Spleen (tissue), 11 donors: ENCODE results near the gene COBL. TPM values are rescaled to one million over a fixed set of nuclear protein-coding genes. Genes with fewer than 3 reads are reported as not detected.

Experiments used
- DNase-seq: peaks from one replicate; pipeline ENCODE4 v3.0.0-alpha.2; 2020
- H3K27ac ChIP-seq, 8 donors: fragments of 200-600 bp; sonication (generic) in 7 of 8; 1 replicate in 4 of 8; 2 replicates in 4 of 8; pipeline versions ENCODE4 v1.5.0 to v1.8.0; 2016 to 2021; ENCODE audit warnings: inconsistent platforms in 4 of 8, mild to moderate bottlenecking in 4 of 8, moderate library complexity in 1 of 8
- H3K27me3 ChIP-seq, 7 donors: fragments of 200-600 bp; sonication (generic) in 6 of 7; replicated peaks in 1 of 7; 1 replicate in 4 of 7; 2 replicates in 3 of 7; pipeline versions ENCODE4 v1.5.0 to v1.8.0; 2016 to 2021; ENCODE audit warnings: inconsistent platforms in 3 of 7, mild to moderate bottlenecking in 1 of 7
- H3K36me3 ChIP-seq, 6 donors: fragments of 200-600 bp; sonication (generic) in 5 of 6; 1 replicate in 4 of 6; 2 replicates in 2 of 6; pipeline versions ENCODE4 v1.5.0 to v1.8.0; 2016 to 2021; ENCODE audit warnings: inconsistent platforms in 2 of 6
- H3K4me1 ChIP-seq, 6 donors: fragments of 200-600 bp; sonication (generic) in 5 of 6; 1 replicate in 3 of 6; 2 replicates in 3 of 6; pipeline versions ENCODE4 v1.5.0 to v1.8.0; 2016 to 2021; ENCODE audit warnings: inconsistent platforms in 3 of 6
- H3K4me3 ChIP-seq, 8 donors: fragments of 200-600 bp; sonication (generic) in 7 of 8; 1 replicate in 4 of 8; 2 replicates in 4 of 8; pipeline versions ENCODE4 v1.5.0 to v1.8.0; 2016 to 2021; ENCODE audit warnings: inconsistent platforms in 4 of 8, mild to moderate bottlenecking in 4 of 8, moderate library complexity in 2 of 8
- H3K9me3 ChIP-seq, 8 donors: fragments of 200-600 bp; sonication (generic) in 7 of 8; 1 replicate in 4 of 8; 2 replicates in 4 of 8; pipeline versions ENCODE4 v1.5.0 to v1.8.0; 2016 to 2021; ENCODE audit warnings: inconsistent platforms in 4 of 8
- POLR2A ChIP-seq, 3 donors: fragments of 450-650 bp; IDR thresholded peaks; one replicate each; pipeline ENCODE4 v1.5.1; 2017; ENCODE audit warnings: antibody characterized with exemption in 3 of 3, mild to moderate bottlenecking in 1 of 3
- POLR2AphosphoS5 ChIP-seq, 3 donors: sonication (generic); formaldehyde crosslinking; IDR thresholded peaks; one replicate each; pipeline ENCODE4 v1.5.1; 2017; ENCODE audit warnings: antibody characterized with exemption in 3 of 3
- WGBS, 5 donors: extraction: QIAGEN DNeasy Blood & Tissue Kit in 3 of 5; methylation state at CpG; one replicate each; pipeline versions ENCODE4 v1.1.5 to v1.1.7; 2013 to 2018; 5-methylcytosine and 5-hydroxymethylcytosine counted together
- intact Hi-C: fragments of 100-400 bp; cut with DNase I; formaldehyde crosslinking; loops from one replicate; pipeline ENCODE4 v1.15.0; 2023; ENCODE audit warnings: low total_unique reads
- polyA plus RNA-seq, 3 donors: library from polyadenylated mRNA; stranded (reverse); fragments of 200-250 nt; gene quantifications; one replicate each; pipeline ENCODE4 v1.2.1, GENCODE V29; 2013
- total RNA-seq, 7 donors: library from RNA; depleted of rRNA in 3 of 7; stranded (reverse); fragments of >200 nt in 3 of 7; fragmentation: NEBNext Ultra II Directional in 4 of 7; extraction: Animal tissue kit (Norgen Biotek cat#: 25700) in 4 of 7; gene quantifications; one replicate each; pipeline versions ENCODE4 v1.1.0 to v1.2.1, GENCODE V29; 2016 to 2021
- TF ChIP-seq, protein P1 (sequence below), 11 experiments: fragments of 200-600 bp in 7 of 11; fragments of 450-650 bp in 4 of 11; sonication (generic) in 4 of 11; IDR thresholded peaks in 8 of 11; conservative IDR thresholded peaks in 3 of 11; 1 replicate in 7 of 11; 2 replicates in 4 of 11; pipeline versions ENCODE4 v1.4.0 to v1.8.0; 2016 to 2021; ENCODE audit warnings: antibody characterized with exemption in 11 of 11, inconsistent platforms in 4 of 11, mild to moderate bottlenecking in 1 of 11
- donor health status: healthy with polysubstance abuse.
- donor health status: DM: no; HTN: no; CAD: no; lungs with moderate emphysema.
- donor health status: DM: no; HTN: no; CAD: no.
- donor health status: Bipolar disorder and iron deficiency.
- donor health status: healthy.
- donor health status: DM: no; HTN: no; CAD: no.
- donor health status: DM: yes; HTN: yes; CAD: no.

Gene COBL
- total and polyA plus RNA-seq, 10 donors, result 0.09 to 0.80 (median 0.57) TPM; not detected in 1

DNA sequence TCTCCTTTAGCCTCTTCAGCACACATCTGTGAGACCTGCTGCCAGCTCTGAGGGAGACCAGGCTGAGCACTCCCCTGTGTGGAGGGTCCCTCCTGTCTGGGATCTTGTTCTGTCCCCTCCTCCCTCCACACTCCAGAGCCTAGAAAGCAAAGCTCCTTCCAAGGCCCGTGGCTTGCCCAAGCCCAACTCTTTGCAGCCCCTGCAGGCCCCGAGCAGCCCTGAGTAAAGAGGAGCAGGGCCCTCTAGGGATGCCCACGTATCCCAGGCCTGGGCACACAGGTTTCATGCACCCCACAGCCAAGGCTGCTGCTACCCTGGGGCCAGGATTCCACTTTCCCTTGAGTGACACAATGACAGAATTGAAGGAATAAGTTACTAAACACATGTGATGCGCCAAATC lies 24.0 kb downstream of the COBL start:
- no peak overlapping the region for H3K27ac ChIP-seq
- TF ChIP-seq POLR2AphosphoS5 (IDR thresholded peaks at IDR 0.05) (no peak), POLR2A (IDR thresholded peaks at IDR 0.05) (no peak)
- TF ChIP-seq, protein P1, sequence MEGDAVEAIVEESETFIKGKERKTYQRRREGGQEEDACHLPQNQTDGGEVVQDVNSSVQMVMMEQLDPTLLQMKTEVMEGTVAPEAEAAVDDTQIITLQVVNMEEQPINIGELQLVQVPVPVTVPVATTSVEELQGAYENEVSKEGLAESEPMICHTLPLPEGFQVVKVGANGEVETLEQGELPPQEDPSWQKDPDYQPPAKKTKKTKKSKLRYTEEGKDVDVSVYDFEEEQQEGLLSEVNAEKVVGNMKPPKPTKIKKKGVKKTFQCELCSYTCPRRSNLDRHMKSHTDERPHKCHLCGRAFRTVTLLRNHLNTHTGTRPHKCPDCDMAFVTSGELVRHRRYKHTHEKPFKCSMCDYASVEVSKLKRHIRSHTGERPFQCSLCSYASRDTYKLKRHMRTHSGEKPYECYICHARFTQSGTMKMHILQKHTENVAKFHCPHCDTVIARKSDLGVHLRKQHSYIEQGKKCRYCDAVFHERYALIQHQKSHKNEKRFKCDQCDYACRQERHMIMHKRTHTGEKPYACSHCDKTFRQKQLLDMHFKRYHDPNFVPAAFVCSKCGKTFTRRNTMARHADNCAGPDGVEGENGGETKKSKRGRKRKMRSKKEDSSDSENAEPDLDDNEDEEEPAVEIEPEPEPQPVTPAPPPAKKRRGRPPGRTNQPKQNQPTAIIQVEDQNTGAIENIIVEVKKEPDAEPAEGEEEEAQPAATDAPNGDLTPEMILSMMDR (IDR thresholded peaks at IDR 0.05 in 8 of 11, conservative IDR thresholded peaks at IDR 0.05 in 3 of 11), result no peak
- no peaks in the 10 kb centered on the region for H3K4me1 ChIP-seq
- 50 to 71% (median 67%) methylated on average over 4 of the region's 4 CpGs for WGBS, 5 donors
- no peak overlapping the region for H3K4me3 ChIP-seq
- H3K27me3 ChIP-seq, result peaks cover 0 to 4% (median 0%) of the 10 kb centered on the region in 7 donors
- no peaks in the 10 kb centered on the region for H3K36me3 ChIP-seq
- no peaks in the 10 kb centered on the region for H3K9me3 ChIP-seq
- DNase-seq, result no peak
- intact Hi-C loops, result no loop called here

DNA sequence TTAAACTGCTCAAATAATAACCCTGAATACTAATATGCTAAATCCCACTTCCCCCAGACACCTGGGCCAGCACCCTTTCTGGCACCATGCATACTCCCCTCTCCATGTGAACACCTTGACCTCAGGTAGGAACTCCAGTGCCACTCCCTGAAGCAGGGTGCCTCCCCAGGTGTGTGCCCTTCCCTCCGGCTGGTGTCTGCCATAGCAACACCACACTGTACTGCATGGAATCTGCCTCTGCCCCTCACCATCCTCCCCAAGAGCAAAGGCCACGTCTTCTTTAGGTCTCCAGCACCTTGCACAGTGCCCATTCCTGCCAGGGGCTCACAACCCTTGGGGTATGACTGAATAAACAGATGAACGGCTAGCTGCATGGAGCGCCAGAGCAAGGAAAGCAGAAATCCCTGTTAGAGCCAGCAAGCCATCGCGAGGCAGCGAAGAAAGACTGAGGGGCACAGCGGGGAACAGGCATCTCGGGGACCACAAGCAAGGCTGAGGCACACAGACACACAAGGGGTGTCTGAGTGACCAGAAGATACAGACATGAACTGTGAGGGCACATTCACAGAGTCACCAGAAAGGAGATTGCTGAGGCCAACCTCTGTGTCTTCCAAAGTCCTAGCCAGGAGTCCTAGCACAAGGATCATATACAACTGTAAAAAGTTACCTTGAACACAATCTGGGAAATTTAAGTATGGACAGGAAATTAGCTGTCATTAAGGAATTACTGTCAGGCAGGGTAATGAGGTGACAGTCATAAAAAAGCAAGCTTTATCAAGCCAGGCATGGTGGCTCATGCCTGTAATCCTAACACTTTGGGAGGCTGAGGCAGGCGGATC lies 25.7 kb downstream of the COBL start:
- DNase-seq, result no peak
- intact Hi-C loops, result no loop called here
- Histone ChIP-seq H3K4me3 (no peak overlapping the region), H3K9me3 (no peaks in the 10 kb centered on the region), H3K4me1 (no peaks in the 10 kb centered on the region), H3K27me3 (peaks cover 0 to 4% (median 0%) of the 10 kb centered on the region in 7 donors), H3K36me3 (no peaks in the 10 kb centered on the region), H3K27ac (no peak overlapping the region)
- 87 to 97% (median 89%) methylated on average over 10 of the region's 10 CpGs for WGBS, 5 donors
- TF ChIP-seq POLR2AphosphoS5 (IDR thresholded peaks at IDR 0.05), result no peak

DNA sequence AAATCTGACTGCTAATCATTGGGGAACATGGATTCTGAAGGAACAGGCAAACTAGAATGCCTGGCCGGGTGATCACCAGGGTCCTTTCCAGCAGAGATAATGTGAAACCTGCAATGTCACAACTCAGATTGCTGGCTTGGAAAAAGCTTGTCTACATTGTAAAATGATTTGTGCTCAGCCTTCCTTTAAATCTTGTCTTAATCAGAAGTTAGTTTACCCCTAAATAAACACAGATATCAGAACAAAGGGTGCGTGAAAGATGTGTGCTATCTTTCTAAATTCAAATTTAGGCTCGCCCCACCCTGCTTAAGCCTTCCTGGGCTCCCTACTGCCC lies 26.3 kb downstream of the COBL start:
- Histone ChIP-seq H3K9me3 (no peaks in the 10 kb centered on the region), H3K27me3 (peaks cover 0 to 4% (median 0%) of the 10 kb centered on the region in 7 donors), H3K36me3 (no peaks in the 10 kb centered on the region), H3K4me3 (no peak overlapping the region), H3K27ac (no peak overlapping the region), H3K4me1 (no peaks in the 10 kb centered on the region)
- intact Hi-C loops, result no loop called here
- DNase-seq, result no peak
- TF ChIP-seq, protein P1 (IDR thresholded peaks at IDR 0.05 in 8 of 11, conservative IDR thresholded peaks at IDR 0.05 in 3 of 11), result no peak
- TF ChIP-seq POLR2AphosphoS5 (IDR thresholded peaks at IDR 0.05) (no peak), POLR2A (IDR thresholded peaks at IDR 0.05) (no peak)
- WGBS, 5 donors, result 82 to 89% (median 86%) methylated on average over 3 of the region's 3 CpGs

GRCh38 chr7:51289623-51290303 lies 26.8 kb downstream of the COBL start:
- WGBS, 5 donors, result 41 to 68% (median 56%) methylated on average over 4 of the region's 4 CpGs
- Histone ChIP-seq H3K4me1 (no peaks in the 10 kb centered on the region), H3K27ac (peak overlapping the region in 2 of 8 donors; percentile 33 to 43), H3K27me3 (peaks cover 0 to 4% (median 0%) of the 10 kb centered on the region in 7 donors), H3K36me3 (no peaks in the 10 kb centered on the region), H3K9me3 (peaks cover 0 to 5% (median under 1%) of the 10 kb centered on the region in 8 donors), H3K4me3 (no peak overlapping the region)
- TF ChIP-seq POLR2A (IDR thresholded peaks at IDR 0.05) (no peak), POLR2AphosphoS5 (IDR thresholded peaks at IDR 0.05) (no peak)
- intact Hi-C loops, result no loop called here
- no peak for DNase-seq
